Stimulated activated CD4-positive, alpha-beta T cell treated with anti-CD3 and anti-CD28 coated beads, Interleukin-12 subunit alpha, Interleukin-12 subunit beta, amount 100 ng/mL, for 48 hours (primary cell): ENCODE measurements around the gene SUGP1.
"Not testable (repeated sequence)": the region's sequence is repeated elsewhere in the genome, so short reads cannot be mapped to it uniquely, and the experiment has no call there.

Experiments used
- DNase-seq, 3 donors: peaks; one replicate each; pipeline ENCODE4 v3.0.0-alpha.2; 2020; ENCODE audit warnings: low read depth in 2 of 3, low spot score in 1 of 3

Gene SUGP1

GRCh38 chr19:19320361-19321140 lies at the start of gene SUGP1, which contains the start of gene MAU2:
Gene SUGP1, minus strand, starts transcription at chr19:19320509. Its CDS starts 13 bp downstream, at chr19:19320496.
Gene MAU2, plus strand, starts transcription at chr19:19320829. Its CDS starts 31 bp downstream, at chr19:19320860.
- DNase-seq, result peak; percentile 80 to 85 (median 83)

GRCh38 chr19:19368087-19368486 lies 47.8 kb upstream of the SUGP1 start:
- no peak for DNase-seq

- DNase-seq, result peak; percentile 61 to 68 (median 61)
These were observed 46.4 kb upstream of the SUGP1 start for GRCh38 chr19:19366434-19367396.

GRCh38 chr19:19362075-19362474 lies 41.8 kb upstream of the SUGP1 start:
- no peak for DNase-seq

- peak; percentile 69 to 78 (median 71) for DNase-seq
These were observed 40.8 kb upstream of the SUGP1 start for GRCh38 chr19:19361075-19361594.

GRCh38 chr19:19356901-19357566 lies 36.7 kb upstream of the SUGP1 start:
- no peak for DNase-seq

GRCh38 chr19:19356500-19356899 lies 36.2 kb upstream of the SUGP1 start:
- DNase-seq, result no peak

- no peak for DNase-seq
These were observed 35.4 kb upstream of the SUGP1 start for GRCh38 chr19:19355606-19356139.

- no peak for DNase-seq
These were observed 34.6 kb upstream of the SUGP1 start for GRCh38 chr19:19354932-19355331.

- no peak for DNase-seq
These were observed 33.7 kb upstream of the SUGP1 start for GRCh38 chr19:19354007-19354406.

GRCh38 chr19:19352823-19353222 lies 32.5 kb upstream of the SUGP1 start:
- DNase-seq, result no peak

GRCh38 chr19:19350756-19351155 lies 30.4 kb upstream of the SUGP1 start:
- DNase-seq, result not testable (repeated sequence)

GRCh38 chr19:19349365-19349764 lies 29.1 kb upstream of the SUGP1 start:
- DNase-seq, result no peak

- DNase-seq, result no peak
These were observed 28.0 kb upstream of the SUGP1 start for GRCh38 chr19:19348266-19348665.

- DNase-seq, result no peak
These were observed 27.2 kb upstream of the SUGP1 start for GRCh38 chr19:19347401-19348110.

GRCh38 chr19:19345970-19346369 lies 25.7 kb upstream of the SUGP1 start:
- no peak for DNase-seq

- no peak for DNase-seq
These were observed 24.9 kb upstream of the SUGP1 start for GRCh38 chr19:19345232-19345631.

GRCh38 chr19:19343762-19344161 lies 23.5 kb upstream of the SUGP1 start:
- DNase-seq, result no peak

- no peak for DNase-seq
These were observed 22.7 kb upstream of the SUGP1 start for GRCh38 chr19:19343016-19343362.
